ENCODE measurements around the gene NEB.
A peak's percentile ranks its signal among the peaks of the same experiment; 100 is the strongest.

The NEB gene

GRCh38 chr2:151508519-151508918 is 225.8 kb downstream of the NEB start:
- H3K27ac ChIP-seq: no peak overlapping the region
- no peak for DNase-seq (ENCODE audit: low read depth, low spot score)

- H3K27ac ChIP-seq: no peak overlapping the region
- DNase-seq (ENCODE audit: low read depth, low spot score): no peak
Observed at GRCh38 chr2:151506170-151506569, 228.1 kb downstream of the NEB start.

GRCh38 chr2:151498178-151498577 is 236.1 kb downstream of the NEB start:
- DNase-seq (ENCODE audit: low read depth, low spot score): no peak
- no peak overlapping the region for H3K27ac ChIP-seq

- DNase-seq (ENCODE audit: low read depth, low spot score): no peak
- H3K27ac ChIP-seq: no peak overlapping the region
Observed at GRCh38 chr2:151491496-151491895, 242.8 kb downstream of the NEB start.

GRCh38 chr2:151490276-151490675 is 244.0 kb downstream of the NEB start:
- DNase-seq (ENCODE audit: low read depth, low spot score): no peak
- H3K27ac ChIP-seq: no peak overlapping the region

- DNase-seq (ENCODE audit: low read depth, low spot score): no peak
- H3K27ac ChIP-seq: no peak overlapping the region
Observed at GRCh38 chr2:151486053-151486452, 248.2 kb downstream of the NEB start.

GRCh38 chr2:151484100-151484499 is 250.2 kb downstream of the NEB start:
- DNase-seq (ENCODE audit: low read depth, low spot score): no peak
- no peak overlapping the region for H3K27ac ChIP-seq

- no peak for DNase-seq (ENCODE audit: low read depth, low spot score)
- no peak overlapping the region for H3K27ac ChIP-seq
Observed at GRCh38 chr2:151483546-151483945, 250.7 kb downstream of the NEB start.

- no peak overlapping the region for H3K27ac ChIP-seq
- no peak for DNase-seq (ENCODE audit: low read depth, low spot score)
Observed at GRCh38 chr2:151482171-151482725, 252.0 kb downstream of the NEB start.

- no peak for DNase-seq (ENCODE audit: low read depth, low spot score)
- H3K27ac ChIP-seq: no peak overlapping the region
Observed at GRCh38 chr2:151481744-151482143, 252.5 kb downstream of the NEB start.

GRCh38 chr2:151478011-151478410 is 256.3 kb downstream of the NEB start:
- H3K27ac ChIP-seq: no peak overlapping the region
- peak; percentile 3 for DNase-seq (ENCODE audit: low read depth, low spot score)

- no peak for DNase-seq (ENCODE audit: low read depth, low spot score)
- no peak overlapping the region for H3K27ac ChIP-seq
Observed at GRCh38 chr2:151476287-151476686, 258.0 kb downstream of the NEB start.

GRCh38 chr2:151475071-151475470 is 259.2 kb downstream of the NEB start:
- DNase-seq (ENCODE audit: low read depth, low spot score): no peak
- no peak overlapping the region for H3K27ac ChIP-seq

GRCh38 chr2:151472966-151473365 is 261.3 kb downstream of the NEB start:
- no peak overlapping the region for H3K27ac ChIP-seq
- no peak for DNase-seq (ENCODE audit: low read depth, low spot score)

- H3K27ac ChIP-seq: no peak overlapping the region
- no peak for DNase-seq (ENCODE audit: low read depth, low spot score)
Observed at GRCh38 chr2:151470556-151470955, 263.7 kb downstream of the NEB start.

- no peak for DNase-seq (ENCODE audit: low read depth, low spot score)
- no peak overlapping the region for H3K27ac ChIP-seq
Observed at GRCh38 chr2:151465771-151466170, 268.5 kb downstream of the NEB start.

GRCh38 chr2:151459358-151459757 is 274.9 kb downstream of the NEB start:
- DNase-seq (ENCODE audit: low read depth, low spot score): no peak
- no peak overlapping the region for H3K27ac ChIP-seq

- H3K27ac ChIP-seq: no peak overlapping the region
- DNase-seq (ENCODE audit: low read depth, low spot score): no peak
Observed at GRCh38 chr2:151439127-151439526, 295.1 kb downstream of the NEB start.

GRCh38 chr2:151438506-151438905 is 295.8 kb downstream of the NEB start:
- H3K27ac ChIP-seq: no peak overlapping the region

GRCh38 chr2:151437630-151438029 is 296.6 kb downstream of the NEB start:
- DNase-seq (ENCODE audit: low read depth, low spot score): no peak
- no peak overlapping the region for H3K27ac ChIP-seq

More at GRCh38 chr2:151438506-151438905, 295.8 kb downstream of the NEB start:
- no peak for DNase-seq (ENCODE audit: low read depth, low spot score)

All from epithelial cell of prostate (primary cell).